GM19467 (cell line): ENCODE measurements around the gene IGF1R.

ENCODE experiments used
- ATAC-seq: cut with Tn5 transposase; IDR thresholded peaks from one replicate; pipeline ENCODE4 v1.9.1; 2021; ENCODE audit warnings: mild to moderate bottlenecking, moderate library complexity; ENCODE audit not compliant: unreplicated experiment

Gene IGF1R

GRCh38 chr15:98902931-98903330 is 254.6 kb downstream of the IGF1R start:
- no peak for ATAC-seq

GRCh38 chr15:98903377-98904018 is 255.2 kb downstream of the IGF1R start:
- ATAC-seq = no peak

GRCh38 chr15:98904544-98904943 is 256.2 kb downstream of the IGF1R start:
- no peak for ATAC-seq

- ATAC-seq = no peak
Measured at GRCh38 chr15:98905963-98906711, 257.8 kb downstream of the IGF1R start.

DNA sequence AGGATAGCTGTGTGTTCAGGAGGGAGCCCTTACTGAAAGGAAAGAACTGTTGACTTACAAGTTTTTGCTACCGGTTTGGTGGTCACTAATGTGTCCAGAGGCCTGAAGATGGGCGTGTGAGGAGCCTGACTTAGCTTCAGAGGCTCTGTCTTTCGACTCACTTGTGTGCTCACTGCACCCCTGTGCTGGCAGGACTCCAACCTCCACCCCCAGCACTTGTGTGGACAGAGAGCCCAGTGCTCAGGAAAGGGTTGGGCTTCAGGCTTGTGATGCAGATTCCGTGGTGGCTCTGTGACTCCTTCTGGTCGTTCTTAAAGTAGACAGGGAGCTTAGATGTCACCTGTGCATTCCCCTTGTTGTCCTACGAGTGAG is 258.4 kb downstream of the IGF1R start:
- no peak for ATAC-seq

GRCh38 chr15:98907927-98908471 is 259.7 kb downstream of the IGF1R start:
- ATAC-seq = no peak

DNA sequence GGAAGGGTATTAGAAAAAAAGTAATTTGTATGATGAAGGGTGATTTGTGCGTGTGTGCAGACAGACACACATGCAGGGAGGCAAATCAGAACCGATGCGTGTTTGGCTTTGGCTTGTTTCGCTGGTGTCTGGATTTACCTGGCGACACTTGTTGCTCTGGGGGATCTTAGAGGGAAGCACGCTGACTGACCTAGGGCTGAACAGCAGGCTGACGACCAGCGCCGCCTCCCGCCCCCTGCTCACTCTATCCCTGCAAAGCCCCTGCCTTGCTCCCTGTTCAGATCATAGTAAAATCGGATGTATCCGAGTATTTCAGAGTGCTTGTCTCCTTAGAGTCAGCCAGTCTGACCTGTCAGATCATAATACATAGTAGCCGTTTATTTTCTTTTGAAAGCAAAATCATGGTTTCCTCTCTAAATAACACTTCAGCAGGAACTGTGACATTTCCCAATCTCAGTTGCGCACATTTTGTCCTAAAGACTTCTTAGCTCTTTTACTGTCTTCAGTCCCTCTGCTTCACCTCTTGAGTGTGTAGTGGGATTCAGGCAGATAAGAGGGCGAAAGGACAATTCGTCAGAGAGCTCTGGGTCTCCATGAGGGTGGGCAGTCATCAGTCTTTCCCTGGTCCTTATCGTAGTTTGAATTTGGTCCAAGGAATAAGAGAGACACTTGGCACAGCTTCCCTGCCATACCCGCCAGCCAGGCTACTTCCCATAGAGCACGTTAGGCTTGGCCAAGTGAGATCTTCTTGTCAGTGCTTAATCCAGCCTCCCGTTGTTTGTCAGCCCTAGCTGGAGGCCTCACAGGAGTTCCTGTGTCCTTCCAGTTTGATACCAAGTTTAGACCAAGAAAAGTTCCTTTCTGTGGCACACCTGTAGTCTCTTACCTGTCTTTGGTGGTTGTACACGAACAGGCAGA is 261.9 kb downstream of the IGF1R start:
- ATAC-seq = no peak

DNA sequence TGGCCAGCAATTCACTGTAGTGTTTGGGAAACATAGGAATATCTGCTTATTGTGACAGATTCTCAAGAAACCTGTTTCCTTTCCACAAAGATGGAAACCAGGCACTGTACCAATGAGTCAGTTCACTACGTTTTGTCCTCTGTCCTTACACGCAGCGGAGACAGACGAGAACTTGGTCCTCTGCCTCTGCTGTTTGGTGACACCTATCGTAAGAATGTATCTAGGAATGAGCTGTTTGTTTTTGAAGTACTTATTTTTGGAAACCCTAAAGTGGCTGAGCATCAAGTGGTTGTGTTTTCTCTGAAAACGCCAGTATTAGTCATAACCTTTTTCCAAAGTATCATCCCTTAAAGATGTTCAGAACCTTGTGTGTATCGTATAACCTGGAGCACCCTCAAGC is 266.3 kb downstream of the IGF1R start:
- ATAC-seq = no peak

DNA sequence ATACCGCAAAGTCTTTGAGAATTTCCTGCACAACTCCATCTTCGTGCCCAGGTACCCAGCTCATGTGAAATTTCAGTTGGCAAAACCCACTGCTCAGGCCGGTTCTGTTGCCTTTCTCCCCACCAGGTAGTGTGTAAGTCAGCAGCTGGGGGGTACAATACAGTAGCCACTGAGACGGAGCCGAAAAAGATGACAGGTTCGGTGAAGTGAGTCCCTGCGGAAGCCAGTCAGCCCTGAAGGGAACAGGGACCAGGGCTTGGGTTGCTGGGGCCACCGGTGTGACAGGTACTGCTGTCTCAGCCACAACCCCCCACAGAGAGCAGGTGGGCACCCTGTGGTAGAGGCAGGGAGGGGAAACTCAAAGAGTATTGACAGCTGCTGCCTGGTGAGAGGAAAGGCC is 268.5 kb downstream of the IGF1R start:
- no peak for ATAC-seq

DNA sequence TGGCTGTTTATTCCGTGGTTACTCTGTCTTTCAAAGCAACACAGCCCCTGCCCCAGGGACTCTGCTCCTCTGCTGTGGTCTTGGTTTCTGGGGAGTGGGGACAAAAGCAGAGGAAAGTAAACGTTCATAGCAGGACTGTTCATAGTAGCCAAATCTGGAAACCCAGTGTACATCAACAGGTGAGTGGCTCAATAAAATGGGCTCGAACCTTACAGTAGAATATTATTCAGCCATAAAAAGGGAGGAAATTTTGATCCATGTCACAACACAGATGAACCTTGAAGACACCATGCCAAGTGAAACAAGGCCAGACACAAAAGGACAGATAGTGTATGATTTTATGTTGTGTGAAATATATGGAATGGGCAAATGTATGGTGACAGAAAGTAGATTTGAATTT is 269.1 kb downstream of the IGF1R start:
- no peak for ATAC-seq

DNA sequence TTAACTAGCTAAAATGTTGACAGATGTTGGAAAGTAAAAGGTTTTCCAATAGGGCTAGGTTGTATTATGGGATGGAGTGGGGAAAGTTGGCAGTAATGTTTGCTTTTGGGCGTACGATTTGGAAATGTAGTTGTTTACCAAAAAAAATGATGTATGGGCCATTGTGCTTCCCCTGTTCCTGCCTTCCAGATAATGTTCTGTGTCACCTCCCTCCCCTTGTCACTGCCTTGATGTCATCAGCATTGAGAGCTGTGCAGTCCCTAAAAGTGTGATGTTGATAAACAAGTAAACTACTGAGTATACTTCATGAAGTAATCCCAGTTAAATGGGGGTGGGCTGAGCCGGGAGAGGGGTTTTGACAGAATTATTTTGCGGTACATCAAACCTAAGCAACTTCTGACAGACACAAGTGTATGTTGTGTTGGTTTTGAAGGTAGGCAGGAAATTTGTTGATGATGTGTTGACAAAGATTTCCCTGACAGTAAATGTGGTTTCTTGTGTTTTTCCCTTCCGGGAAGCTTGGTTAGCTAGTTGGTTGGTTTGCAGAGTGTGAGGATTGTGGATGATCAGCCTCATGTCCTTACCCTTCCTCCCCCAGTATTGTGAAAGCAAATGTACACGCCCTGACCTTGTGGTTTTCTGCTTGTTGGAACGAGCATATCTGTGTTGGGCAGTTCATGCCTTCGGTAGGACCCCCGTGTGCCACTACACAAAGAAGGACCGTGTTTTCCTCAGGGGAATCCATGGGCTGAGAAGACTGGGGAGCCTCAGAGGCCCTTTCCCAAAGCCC is 271.9 kb downstream of the IGF1R start:
- no peak for ATAC-seq

DNA sequence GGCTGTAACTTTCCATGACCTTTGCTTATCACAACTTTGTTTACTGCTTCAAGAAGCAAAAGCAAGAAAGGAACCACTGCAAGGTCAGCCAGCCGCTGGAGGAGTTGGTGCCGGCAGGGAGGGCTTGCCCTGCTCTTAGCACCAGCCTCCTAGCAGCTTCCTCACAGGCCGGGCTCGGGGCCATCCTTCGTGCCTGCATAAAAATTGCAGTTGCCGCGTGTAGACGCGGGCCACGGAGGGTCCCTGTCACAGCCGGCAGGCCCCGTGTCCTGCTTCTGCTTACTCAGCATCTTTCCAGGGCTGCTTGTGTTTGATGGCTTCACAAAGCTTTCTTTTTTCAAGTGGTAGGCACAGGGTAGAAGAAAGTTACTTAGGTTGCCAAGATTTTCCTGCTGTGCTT is 274.8 kb downstream of the IGF1R start:
- ATAC-seq = no peak

DNA sequence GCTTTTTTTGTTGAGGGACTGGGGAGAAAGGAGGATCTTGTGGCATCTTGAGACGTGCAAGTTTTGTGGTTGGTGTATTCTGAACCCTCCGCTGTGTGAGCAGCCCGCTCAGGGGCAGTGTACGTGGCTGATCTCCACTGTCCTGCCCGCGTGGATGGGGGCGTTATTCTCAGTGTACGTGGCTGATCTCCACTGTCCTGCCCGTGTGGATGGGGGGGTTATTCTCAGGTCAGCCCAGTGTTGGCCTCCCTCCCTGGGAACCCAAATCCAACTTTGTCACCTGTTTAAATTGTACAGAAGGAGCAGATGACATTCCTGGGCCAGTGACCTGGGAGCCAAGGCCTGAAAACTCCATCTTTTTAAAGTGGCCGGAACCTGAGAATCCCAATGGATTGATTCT is 275.2 kb downstream of the IGF1R start:
- ATAC-seq = no peak

DNA sequence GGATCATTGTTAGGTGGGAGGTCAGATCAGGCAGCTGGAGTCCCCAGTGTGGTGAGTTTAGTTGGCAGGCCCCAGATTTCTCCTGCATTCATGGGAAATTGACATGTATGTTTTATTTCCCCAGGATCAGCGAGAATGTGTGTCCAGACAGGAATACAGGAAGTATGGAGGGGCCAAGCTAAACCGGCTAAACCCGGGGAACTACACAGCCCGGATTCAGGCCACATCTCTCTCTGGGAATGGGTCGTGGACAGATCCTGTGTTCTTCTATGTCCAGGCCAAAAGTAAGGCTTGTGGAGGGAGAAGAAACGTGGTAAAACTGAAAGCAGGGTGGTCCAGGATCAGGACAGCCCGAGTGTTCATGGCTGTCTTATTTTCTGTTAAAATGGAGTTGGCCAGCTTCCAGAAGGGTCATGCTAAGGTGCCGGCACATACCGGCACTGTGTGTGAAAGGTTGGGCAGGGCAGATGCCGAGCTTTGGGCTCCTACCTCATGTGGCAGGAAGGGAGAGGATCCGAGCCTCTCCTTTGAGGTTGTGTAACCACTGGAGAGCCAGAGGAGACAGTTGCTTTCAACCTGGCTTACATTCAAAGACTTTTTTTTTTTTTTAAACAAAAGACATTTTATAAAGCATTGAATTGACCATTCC is 276.2 kb downstream of the IGF1R start:
- ATAC-seq = no peak

DNA sequence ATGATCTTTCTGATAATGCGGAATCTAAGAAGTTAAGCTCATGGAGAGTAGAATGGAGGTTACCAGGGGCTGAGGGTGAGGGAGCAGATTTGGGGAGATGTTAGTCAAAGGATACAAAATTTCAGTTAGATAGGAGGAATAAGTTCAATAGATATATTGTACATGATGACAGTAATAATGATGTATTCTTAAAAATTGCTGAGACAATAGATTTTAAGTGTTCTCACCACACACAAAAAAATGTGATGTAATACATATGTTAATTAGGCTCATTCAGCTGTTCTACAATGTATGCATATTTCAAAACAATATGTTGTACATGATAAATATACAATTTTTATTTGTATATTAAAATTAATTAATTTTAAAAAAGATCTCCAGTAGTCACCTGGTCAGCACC is 277.9 kb downstream of the IGF1R start:
- no peak for ATAC-seq

DNA sequence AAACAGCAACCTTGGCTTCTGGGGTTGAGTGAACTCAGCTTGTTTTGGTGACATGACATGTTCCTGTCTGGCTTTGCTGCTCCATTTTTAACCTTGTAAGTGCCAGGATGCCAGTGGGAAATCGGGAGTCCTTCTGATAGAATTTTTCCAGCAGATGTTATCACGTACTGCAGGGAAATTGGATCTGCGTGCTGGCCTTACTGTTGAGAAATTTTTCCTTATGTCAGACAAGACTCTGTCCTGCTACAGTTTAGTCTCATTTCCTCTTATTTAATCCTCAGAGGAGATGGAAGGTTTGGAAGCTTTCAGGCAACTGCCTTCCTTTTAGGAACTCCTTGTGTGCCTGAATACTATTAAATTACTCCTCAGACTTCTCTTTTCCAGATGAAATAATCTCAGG is 278.7 kb downstream of the IGF1R start:
- no peak for ATAC-seq

- no peak for ATAC-seq
Measured at GRCh38 chr15:98927996-98928395, 279.7 kb downstream of the IGF1R start.

DNA sequence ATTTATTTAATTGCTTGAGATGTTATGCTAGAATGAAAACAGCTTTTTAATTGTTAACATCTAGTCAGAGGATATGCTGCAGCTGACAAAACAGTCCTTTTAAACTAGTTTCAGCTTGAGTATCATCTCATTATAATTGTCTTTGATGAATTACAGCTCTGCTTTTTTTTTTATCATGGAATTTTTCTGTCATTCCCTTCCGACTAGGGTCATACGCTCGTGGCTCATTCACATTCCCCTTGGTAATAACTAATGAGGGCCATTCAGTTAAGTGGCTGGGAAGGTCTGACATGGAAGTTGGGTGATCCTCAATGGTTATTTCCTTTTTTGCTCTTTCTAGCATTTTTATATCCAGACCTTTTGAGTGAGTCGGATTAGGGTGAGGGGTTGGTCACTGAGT is 282.2 kb downstream of the IGF1R start:
- ATAC-seq = no peak

- ATAC-seq = no peak
Measured at GRCh38 chr15:98931004-98931403, 282.7 kb downstream of the IGF1R start.

DNA sequence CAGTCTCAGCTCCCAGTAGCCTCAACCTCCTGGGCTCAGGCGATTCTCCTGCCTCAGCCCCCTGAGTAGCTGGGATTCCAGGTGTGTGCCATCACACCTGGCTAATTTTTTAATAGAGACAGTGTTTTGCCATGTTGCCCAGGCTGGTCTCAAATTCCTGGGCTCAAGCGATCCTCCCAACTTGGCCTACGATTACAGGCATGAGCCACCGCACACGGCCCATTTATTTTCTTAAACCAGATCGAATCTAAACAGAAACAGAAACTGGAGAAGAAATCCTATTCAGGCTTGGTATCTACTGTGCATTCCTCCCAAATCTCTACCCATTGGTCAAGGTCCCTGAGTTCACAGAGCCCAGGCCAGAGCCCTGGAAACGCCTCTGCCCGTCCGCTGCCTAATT is 285.1 kb downstream of the IGF1R start:
- ATAC-seq = no peak
